K562 (cell line): ENCODE measurements around the gene BRINP1. TPM values are rescaled to one million over a fixed set of nuclear protein-coding genes. Genes with fewer than 3 reads are reported as not detected.

ENCODE experiments used
- ATAC-seq: fragments of 200-7000 bp; cut with Tn5 transposase; 3 replicates; pipeline ENCODE4 v1.9.1; 2020; ENCODE audit warnings: moderate library complexity
- BruUV-seq: library from RNA; stranded (reverse); fragments of 400-500 nt; replicated peaks from 2 replicates; lab custom pipeline; 2021; lab: Mats Ljungman, UMichigan
- CTCF ChIA-PET: fragments of 300-600 bp; formaldehyde crosslinking; extraction: SDS; loops from one replicate; lab custom pipeline; 2021; ENCODE audit warnings: low intra/inter-chr PET ratio; lab: Yijun Ruan, JAX
- POLR2A ChIA-PET: fragments of 300-600, 350-650 bp; sonication (Branson Sonifier 250); formaldehyde crosslinking; extraction: SDS; loops from one replicate; lab custom pipeline; 2021; ENCODE audit warnings: antibody characterized with exemption, inconsistent platforms; lab: Yijun Ruan, JAX
- DNase-seq, 4 experiments: peaks; one replicate each; pipeline versions ENCODE4 v3.0.0 to v3.0.0-alpha.2; 2011 to 2018; ENCODE audit warnings: low spot score in 3 of 4, mixed read lengths in 3 of 4; ENCODE audit errors: extremely low read depth in 1 of 4
- FAIRE-seq: peaks from 2 replicates; lab custom pipeline; 2011; peaks lifted over from hg19 to GRCh38; lab: Jason Lieb, UNC
- H2AFZ ChIP-seq: 2 replicates; pipeline ENCODE4 v1.6.0; 2011; ENCODE audit warnings: low read depth, low read length, control low read depth, inconsistent platforms
- H3K27ac ChIP-seq: fragments of 200-600 bp; 3 replicates; pipeline ENCODE4 v1.8.0; 2011; ENCODE audit warnings: low read depth, mild to moderate bottlenecking, control low read depth, inconsistent platforms, low read length, moderate library complexity, mixed read lengths; ENCODE audit errors: extremely low read depth
- H3K27me3 ChIP-seq, 2 experiments: fragments of 300-600 bp in 1 of 2; 2 replicates in 1 of 2; 3 replicates in 1 of 2; pipeline versions ENCODE4 v1.6.0 to v1.8.0; 2011; ENCODE audit warnings: inconsistent platforms in 2 of 2, low read length in 2 of 2, mild to moderate bottlenecking in 1 of 2, mixed read lengths in 1 of 2, moderate library complexity in 1 of 2; ENCODE audit not compliant: control insufficient read depth in 2 of 2, insufficient read depth in 2 of 2
- H3K36me3 ChIP-seq: fragments of 300-600 bp; 3 replicates; pipeline ENCODE4 v1.8.0; 2011; ENCODE audit warnings: mild to moderate bottlenecking, low read length, inconsistent platforms; ENCODE audit not compliant: control insufficient read depth, insufficient read depth
- H3K4me1 ChIP-seq, 2 experiments: fragments of 200-600 bp in 1 of 2; replicated peaks in 1 of 2; 2 replicates in 1 of 2; 3 replicates in 1 of 2; pipeline versions ENCODE4 v1.5.1 to v1.8.0; 2011; ENCODE audit warnings: inconsistent platforms in 2 of 2, low read length in 2 of 2, mild to moderate bottlenecking in 1 of 2, mixed read lengths in 1 of 2, moderate library complexity in 1 of 2; ENCODE audit not compliant: control insufficient read depth in 2 of 2, insufficient read depth in 2 of 2
- H3K4me2 ChIP-seq: 2 replicates; pipeline ENCODE4 v1.6.1; 2011; ENCODE audit warnings: low read length, control low read depth, inconsistent platforms, mixed read lengths; ENCODE audit not compliant: insufficient read depth
- H3K4me3 ChIP-seq: fragments of 200-600 bp; sonication (generic), shearing (Covaris generic); 2 replicates; pipeline ENCODE4 v1.5.1; 2016; ENCODE audit warnings: control low read depth, inconsistent platforms
- H3K79me2 ChIP-seq: fragments of 200-600 bp; 3 replicates; pipeline ENCODE4 v1.8.0; 2011; ENCODE audit warnings: low read length, inconsistent platforms; ENCODE audit not compliant: control insufficient read depth, insufficient read depth
- H3K9ac ChIP-seq, 2 experiments: 2 replicates each; pipeline versions ENCODE4 v1.6.0 to v1.6.1; 2011; ENCODE audit warnings: low read depth in 2 of 2, low read length in 2 of 2, control low read depth in 1 of 2, inconsistent platforms in 1 of 2, mild to moderate bottlenecking in 1 of 2, mixed read lengths in 1 of 2; ENCODE audit not compliant: insufficient read depth in 1 of 2
- H3K9me1 ChIP-seq: one replicate; pipeline ENCODE4 v1.6.0; 2011; ENCODE audit warnings: inconsistent platforms, mild to moderate bottlenecking, low read length, moderate library complexity; ENCODE audit not compliant: control insufficient read depth, insufficient read depth
- H3K9me3 ChIP-seq: replicated peaks from 2 replicates; pipeline ENCODE4 v1.5.1; 2011; ENCODE audit warnings: low read depth, low read length, inconsistent platforms; ENCODE audit not compliant: control insufficient read depth, insufficient read depth
- H4K20me1 ChIP-seq: replicated peaks from 2 replicates; pipeline ENCODE4 v1.6.1; 2011; ENCODE audit warnings: low read length, inconsistent platforms, mixed read lengths; ENCODE audit not compliant: control insufficient read depth, insufficient read depth
- CLOCK ChIP-seq: fragments of 250-450 bp; sonication (Bioruptor Pico); IDR thresholded peaks from 2 replicates; pipeline ENCODE4 v1.4.0; 2020; ENCODE audit warnings: mild to moderate bottlenecking, moderate library complexity, borderline replicate concordance
- DNMT1 ChIP-seq: fragments of 450-650 bp; IDR thresholded peaks from 2 replicates; pipeline ENCODE4 v1.6.1; 2016; ENCODE audit warnings: antibody characterized with exemption, mild to moderate bottlenecking
- HEY1 ChIP-seq: fragments of 250-450 bp; sonication (Bioruptor Pico); IDR thresholded peaks from 2 replicates; pipeline ENCODE4 v1.5.0; 2020; ENCODE audit warnings: mild to moderate bottlenecking, moderate library complexity, borderline replicate concordance
- MTA3 ChIP-seq: fragments of 450-650 bp; formaldehyde crosslinking; IDR thresholded peaks from 2 replicates; pipeline ENCODE4 v1.6.1; 2017; ENCODE audit warnings: mild to moderate bottlenecking, borderline replicate concordance
- PHF20 ChIP-seq: fragments of 450-650 bp; IDR thresholded peaks from 2 replicates; pipeline ENCODE4 v1.6.1; 2018; ENCODE audit not compliant: partially characterized antibody
- POLR2H ChIP-seq: IDR thresholded peaks from 2 replicates; pipeline ENCODE4 v1.6.1; 2016; ENCODE audit warnings: missing genetic modification characterization, low read depth, mild to moderate bottlenecking, control low read depth, missing compliant biosample characterization, moderate library complexity
- PRMT5 ChIP-seq: sonication (generic); formaldehyde crosslinking; IDR thresholded peaks from 2 replicates; pipeline ENCODE4 v1.5.0; 2020; ENCODE audit warnings: missing genetic modification reagents
- RHOXF2B ChIP-seq: fragments of 250-450 bp; sonication (Bioruptor Pico); conservative IDR thresholded peaks from 2 replicates; pipeline ENCODE4 v1.5.1; 2021
- SMARCA4 ChIP-seq: fragments of 450-650 bp; IDR thresholded peaks from 2 replicates; pipeline ENCODE4 v1.6.1; 2016
- YBX1 ChIP-seq: fragments of 450-650 bp; IDR thresholded peaks from 2 replicates; pipeline ENCODE4 v1.7.1; 2016; ENCODE audit warnings: mild to moderate bottlenecking
- YY1 ChIP-seq, 3 experiments: IDR thresholded peaks; 2 replicates each; pipeline ENCODE4 v1.6.1; 2011; ENCODE audit warnings: low read length in 2 of 3, mild to moderate bottlenecking in 2 of 3, moderate library complexity in 2 of 3, borderline replicate concordance in 1 of 3, control low read depth in 1 of 3, low read depth in 1 of 3; ENCODE audit not compliant: insufficient read depth in 3 of 3, insufficient replicate concordance in 2 of 3, control insufficient read depth in 1 of 3, insufficient read length in 1 of 3; ENCODE audit errors: extremely low read depth in 1 of 3
- WGBS: fragments of 100-300 bp; shearing (Covaris generic); methylation state at CpG from one replicate; pipeline ENCODE4 v1.1.6; 2016; ENCODE audit warnings: low coverage, mixed read lengths; ENCODE audit not compliant: insufficient coverage; ENCODE audit errors: missing lambda C conversion rate; 5-methylcytosine and 5-hydroxymethylcytosine counted together
- in situ Hi-C: fragments of 300-500 bp; cut with MboI; formaldehyde crosslinking; loops from 4 replicates; pipeline ENCODE4 v1.15.0; 2018; ENCODE audit warnings: inconsistent platforms, mixed read lengths
- intact Hi-C: fragments of 100-400 bp; cut with micrococcal nuclease; formaldehyde crosslinking; loops from 2 replicates; pipeline ENCODE4 v1.14.2; 2022
- polyA plus RNA-seq, 8 experiments: library from polyadenylated mRNA; depleted of rRNA in 4 of 8; stranded (reverse) in 5 of 8; unstranded in 3 of 8; fragments of >200 nt; fragmentation: Nextera tagmentation in 2 of 8; fragmentation: Illumina TruSeq in 1 of 8; extraction: Ambion mirVana in 2 of 8; extraction: Trizol in 1 of 8; gene quantifications; 2 replicates each; pipeline versions ENCODE4 v1.2.1 to v1.2.3, GENCODE V29; 2011 to 2014; ENCODE audit warnings: inconsistent platforms in 1 of 8, missing spikeins in 1 of 8
- total RNA-seq, 7 experiments: library from RNA; depleted of rRNA in 6 of 7; stranded (reverse); fragments of >200 nt in 6 of 7; fragmentation: Illumina TruSeq in 2 of 7; extraction: Trizol in 2 of 7; gene quantifications; 2 replicates each; pipeline versions ENCODE4 v1.2.1 to v1.2.3, GENCODE V29; 2011 to 2021; ENCODE audit warnings: low replicate concordance in 1 of 7

The BRINP1 gene
- total and polyA plus RNA-seq, 9 of the 15 experiments (the other 6 are each of a cell fraction or from before 2014, with no cell fraction given): not detected

- H2AFZ ChIP-seq: no peak overlapping the region
- no peak overlapping the region for H3K4me2 ChIP-seq
- TF ChIP-seq MTA3 (no peak), POLR2H (tag) (no peak), PRMT5 (CRISPR knock-in tag) (no peak), CLOCK (no peak), PHF20 (no peak), SMARCA4 (no peak), YBX1 (no peak), DNMT1 (no peak), YY1 (IDR thresholded peaks at IDR 0.05; ENCODE audit: borderline replicate concordance in 1 of 3, control insufficient read depth in 1 of 3, extremely low read depth in 1 of 3, insufficient read depth in 3 of 3, insufficient read length in 1 of 3, insufficient replicate concordance in 2 of 3, low read depth in 1 of 3, low read length in 2 of 3) (no peak), HEY1 (no peak), RHOXF2B (CRISPR knock-in tag) (no peak)
- H3K9ac ChIP-seq: no peak overlapping the region
- WGBS: 0% methylated on average over 4 of the region's 4 CpGs
- no peaks in the 10 kb centered on the region for H3K79me2 ChIP-seq
- no peaks in the 10 kb centered on the region for H3K9me1 ChIP-seq
- DNase-seq (no peak), FAIRE-seq (no peak), ATAC-seq (no peak)
- BruUV-seq: no TSS peak
- H3K27ac ChIP-seq: no peak overlapping the region
- H3K4me1 ChIP-seq: no peaks in the 10 kb centered on the region
- intact Hi-C loops: no loop called here
- ChIA-PET CTCF (no interaction called here), POLR2A (no interaction called here)
- no peaks in the 10 kb centered on the region for H4K20me1 ChIP-seq
- H3K36me3 ChIP-seq: no peaks in the 10 kb centered on the region
- 0 out of 2 replicates have a peak, but pooled peaks cover 2% of the 10 kb centered on the region for H3K9me3 ChIP-seq
- in situ Hi-C loops: no loop called here
- no peak overlapping the region for H3K4me3 ChIP-seq
- no peaks in the 10 kb centered on the region for H3K27me3 ChIP-seq
These were observed 128.7 kb downstream of the BRINP1 start for GRCh38 chr9:119240546-119240945.
